Measurements from ENCODE around the gene LRRC4C. TPM values are rescaled to one million over a fixed set of nuclear protein-coding genes. Genes with fewer than 3 reads are reported as not detected.
"Not testable (repeated sequence)": the region's sequence is repeated elsewhere in the genome, so short reads cannot be mapped to it uniquely, and the experiment has no call there.

Gene LRRC4C
- total RNA-seq, 2 donors from 2014 or later: 1.3 TPM; not detected in 1

DNA sequence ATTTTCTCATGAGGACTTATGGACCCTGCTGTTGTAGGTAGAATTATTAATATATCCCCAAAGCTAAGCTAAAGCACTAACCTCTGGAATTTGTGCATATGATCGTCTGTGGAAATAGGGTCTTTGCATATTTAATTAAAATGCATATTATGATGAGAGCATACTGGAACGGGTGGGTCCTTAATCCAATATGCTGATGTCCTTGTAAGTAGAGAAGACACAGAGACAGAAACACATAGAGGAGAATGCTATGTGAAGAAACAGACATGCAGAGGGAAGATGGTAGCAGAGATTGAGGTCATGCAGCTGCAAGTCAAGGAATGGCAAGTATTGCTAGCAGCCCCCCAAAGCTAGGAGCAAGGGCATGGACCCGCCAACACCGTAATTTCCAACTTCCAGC, 439.2 kb downstream of the LRRC4C start:
- Histone ChIP-seq H3K36me3 (replicated peaks in 1 of 2; ENCODE audit: insufficient read depth in 1 of 2, low read depth in 2 of 2) (no peaks in the 10 kb centered on the region), H3K4me3 (no peak overlapping the region), H3K9me3 (no peaks in the 10 kb centered on the region), H3K4me1 (no peaks in the 10 kb centered on the region), H3K27me3 (no peaks in the 10 kb centered on the region), H3K27ac (no peak overlapping the region)
- intact Hi-C loops (cut with DNase I): no loop called here
- DNase-seq: no peak
- TF ChIP-seq, protein P1, sequence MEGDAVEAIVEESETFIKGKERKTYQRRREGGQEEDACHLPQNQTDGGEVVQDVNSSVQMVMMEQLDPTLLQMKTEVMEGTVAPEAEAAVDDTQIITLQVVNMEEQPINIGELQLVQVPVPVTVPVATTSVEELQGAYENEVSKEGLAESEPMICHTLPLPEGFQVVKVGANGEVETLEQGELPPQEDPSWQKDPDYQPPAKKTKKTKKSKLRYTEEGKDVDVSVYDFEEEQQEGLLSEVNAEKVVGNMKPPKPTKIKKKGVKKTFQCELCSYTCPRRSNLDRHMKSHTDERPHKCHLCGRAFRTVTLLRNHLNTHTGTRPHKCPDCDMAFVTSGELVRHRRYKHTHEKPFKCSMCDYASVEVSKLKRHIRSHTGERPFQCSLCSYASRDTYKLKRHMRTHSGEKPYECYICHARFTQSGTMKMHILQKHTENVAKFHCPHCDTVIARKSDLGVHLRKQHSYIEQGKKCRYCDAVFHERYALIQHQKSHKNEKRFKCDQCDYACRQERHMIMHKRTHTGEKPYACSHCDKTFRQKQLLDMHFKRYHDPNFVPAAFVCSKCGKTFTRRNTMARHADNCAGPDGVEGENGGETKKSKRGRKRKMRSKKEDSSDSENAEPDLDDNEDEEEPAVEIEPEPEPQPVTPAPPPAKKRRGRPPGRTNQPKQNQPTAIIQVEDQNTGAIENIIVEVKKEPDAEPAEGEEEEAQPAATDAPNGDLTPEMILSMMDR (IDR thresholded peaks at IDR 0.05): no peak
- TF ChIP-seq POLR2A (IDR thresholded peaks at IDR 0.05): no peak
- 54 to 60% methylated on average over 4 of the region's 4 CpGs for whole genome bisulfite sequencing, 2 donors
- no peak for ATAC-seq

DNA sequence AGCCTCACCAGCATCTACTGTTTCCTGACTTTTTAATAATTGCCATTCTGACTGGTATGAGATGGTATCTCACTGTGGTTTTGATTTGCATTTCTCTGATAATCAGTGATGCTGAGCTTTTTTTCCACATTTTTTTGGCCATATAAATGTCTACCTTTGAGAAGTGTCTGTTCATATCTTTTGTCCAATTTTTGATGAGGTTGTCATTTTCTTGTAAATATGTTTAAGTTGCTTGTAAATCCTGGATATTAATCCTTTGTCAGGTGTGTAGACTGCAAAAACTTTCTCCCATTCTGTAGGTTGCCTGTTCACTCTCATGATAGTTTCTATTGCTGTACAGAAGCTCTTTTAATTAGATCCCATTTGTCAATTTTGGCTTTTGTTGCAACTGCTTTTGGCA, 439.8 kb downstream of the LRRC4C start:
- H3K4me1 ChIP-seq; H3K27me3 ChIP-seq; ATAC-seq; intact Hi-C loops (cut with DNase I); H3K36me3 ChIP-seq (replicated peaks in 1 of 2; ENCODE audit: insufficient read depth in 1 of 2, low read depth in 2 of 2); DNase-seq; H3K9me3 ChIP-seq; H3K27ac ChIP-seq; H3K4me3 ChIP-seq: not testable (repeated sequence)

DNA sequence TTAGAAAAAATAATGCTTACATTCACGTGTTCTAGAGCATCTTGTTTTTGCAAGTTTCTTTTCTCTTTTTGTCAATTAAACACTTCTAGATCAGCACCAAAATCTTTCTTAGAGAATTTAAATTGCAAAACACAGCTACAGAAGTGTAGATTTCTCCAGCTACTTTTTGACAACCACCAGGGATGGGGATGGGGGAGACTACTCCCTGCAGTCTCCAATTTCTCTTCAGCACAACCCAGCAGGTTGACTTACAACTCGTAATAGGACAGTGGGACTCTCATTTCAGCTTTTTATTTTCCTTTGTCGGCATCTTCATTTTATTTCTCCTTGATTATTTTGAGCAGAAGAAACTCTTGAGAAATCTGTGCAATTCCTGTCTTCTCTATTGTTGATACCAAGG, 441.2 kb downstream of the LRRC4C start:
- ATAC-seq: no peak
- WGBS, 2 donors: 26 to 35% methylated on average over 3 of the region's 3 CpGs
- no peak for DNase-seq
- H3K36me3 ChIP-seq (replicated peaks in 1 of 2; ENCODE audit: insufficient read depth in 1 of 2, low read depth in 2 of 2): no peaks in the 10 kb centered on the region
- TF ChIP-seq, protein P1 (IDR thresholded peaks at IDR 0.05): no peak
- no peak for TF ChIP-seq POLR2A (IDR thresholded peaks at IDR 0.05)
- H3K27me3 ChIP-seq: no peaks in the 10 kb centered on the region
- H3K27ac ChIP-seq: no peak overlapping the region
- no peaks in the 10 kb centered on the region for H3K4me1 ChIP-seq
- no peaks in the 10 kb centered on the region for H3K9me3 ChIP-seq
- intact Hi-C loops (cut with DNase I): no loop called here
- H3K4me3 ChIP-seq: no peak overlapping the region

DNA sequence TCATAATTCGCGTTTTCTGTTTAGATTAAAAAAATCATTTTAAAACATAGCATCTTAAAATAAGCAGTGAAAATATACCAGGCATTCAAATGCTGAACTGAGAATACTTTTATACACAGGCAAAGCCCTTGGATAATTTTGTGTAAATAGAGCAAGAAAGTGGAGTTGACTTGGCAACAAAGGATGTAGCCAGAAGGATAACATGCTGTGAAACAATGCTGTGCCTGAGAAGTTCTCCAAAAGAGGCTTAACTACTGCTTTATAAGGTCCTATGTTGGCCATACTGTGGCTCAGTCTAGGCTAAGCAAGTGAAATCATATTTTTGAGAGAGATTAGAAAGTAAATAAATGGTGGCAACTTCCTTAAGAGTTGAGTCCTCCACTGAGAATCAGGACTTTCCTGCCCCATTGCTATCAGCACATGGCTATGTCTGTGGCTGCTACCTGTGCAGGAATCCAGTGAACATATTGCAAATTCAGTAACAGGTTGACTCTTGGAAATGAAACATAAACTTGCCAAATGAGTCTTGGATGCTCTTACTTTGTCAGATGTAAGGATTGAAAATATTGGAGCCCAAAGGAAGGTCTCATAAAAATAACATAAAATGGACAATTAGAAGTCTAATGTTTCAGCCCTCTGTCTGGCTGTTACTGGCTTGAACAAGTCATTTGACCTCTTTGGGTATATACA, 448.9 kb downstream of the LRRC4C start:
- TF ChIP-seq, protein P1 (IDR thresholded peaks at IDR 0.05): no peak
- TF ChIP-seq POLR2A (IDR thresholded peaks at IDR 0.05): no peak
- Histone ChIP-seq H3K36me3 (replicated peaks in 1 of 2; ENCODE audit: insufficient read depth in 1 of 2, low read depth in 2 of 2) (no peaks in the 10 kb centered on the region), H3K27me3 (no peaks in the 10 kb centered on the region), H3K9me3 (no peaks in the 10 kb centered on the region), H3K4me3 (no peak overlapping the region), H3K4me1 (no peaks in the 10 kb centered on the region), H3K27ac (no peak overlapping the region)
- 56 to 61% methylated on average over 2 of the region's 2 CpGs for WGBS, 2 donors
- DNase-seq (no peak), ATAC-seq (no peak)
- intact Hi-C loops (cut with DNase I): no loop called here

DNA sequence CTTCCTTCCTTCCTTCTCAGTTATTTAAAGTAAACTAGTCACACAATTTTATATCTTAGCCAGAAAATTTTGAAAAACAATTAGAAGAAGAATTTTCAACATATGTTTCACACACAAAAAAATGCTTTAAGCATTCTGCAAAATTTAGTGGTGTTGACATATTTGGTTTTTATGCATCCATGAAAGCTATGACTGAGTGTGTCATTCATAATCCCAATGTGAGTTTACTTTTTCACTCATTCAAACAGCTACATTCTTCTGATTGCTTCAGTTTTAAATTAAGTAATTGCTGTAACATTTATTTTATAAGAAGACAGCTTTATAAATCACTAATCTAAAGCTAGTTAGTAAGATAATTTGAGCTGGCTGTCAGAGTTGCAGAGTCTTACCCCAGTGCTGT, 453.5 kb downstream of the LRRC4C start:
- Histone ChIP-seq H3K27me3 (no peaks in the 10 kb centered on the region), H3K4me3 (no peak overlapping the region)

More for the DNA sequence above, 453.5 kb downstream of the LRRC4C start:
- intact Hi-C loops (cut with DNase I): no loop called here
- ATAC-seq (no peak), DNase-seq (no peak)
- TF ChIP-seq, protein P1 (IDR thresholded peaks at IDR 0.05): no peak
- no peak for TF ChIP-seq POLR2A (IDR thresholded peaks at IDR 0.05)
- no peak overlapping the region for H3K27ac ChIP-seq
- H3K4me1 ChIP-seq: no peaks in the 10 kb centered on the region
- H3K9me3 ChIP-seq: no peaks in the 10 kb centered on the region
- no peaks in the 10 kb centered on the region for H3K36me3 ChIP-seq (replicated peaks in 1 of 2; ENCODE audit: insufficient read depth in 1 of 2, low read depth in 2 of 2)
